DMS53 treated with DMSO at 0.1 percent for 48 hours (cell line): ENCODE results near the gene CD68.
"Not testable (repeated sequence)": the region's sequence is repeated elsewhere in the genome, so short reads cannot be mapped to it uniquely, and the experiment has no call there.

ENCODE experiments used
- DNase-seq: peaks from one replicate; lab custom pipeline; 2025; ENCODE audit not compliant: unreplicated experiment; lab: John Stamatoyannopoulos, UW

CD68 gene

GRCh38 chr17:7580604-7581575, 1.5 kb downstream of the CD68 start:
- no peak for DNase-seq

GRCh38 chr17:7582396-7583252, 3.2 kb downstream of the CD68 start:
- DNase-seq, result no peak

DNA sequence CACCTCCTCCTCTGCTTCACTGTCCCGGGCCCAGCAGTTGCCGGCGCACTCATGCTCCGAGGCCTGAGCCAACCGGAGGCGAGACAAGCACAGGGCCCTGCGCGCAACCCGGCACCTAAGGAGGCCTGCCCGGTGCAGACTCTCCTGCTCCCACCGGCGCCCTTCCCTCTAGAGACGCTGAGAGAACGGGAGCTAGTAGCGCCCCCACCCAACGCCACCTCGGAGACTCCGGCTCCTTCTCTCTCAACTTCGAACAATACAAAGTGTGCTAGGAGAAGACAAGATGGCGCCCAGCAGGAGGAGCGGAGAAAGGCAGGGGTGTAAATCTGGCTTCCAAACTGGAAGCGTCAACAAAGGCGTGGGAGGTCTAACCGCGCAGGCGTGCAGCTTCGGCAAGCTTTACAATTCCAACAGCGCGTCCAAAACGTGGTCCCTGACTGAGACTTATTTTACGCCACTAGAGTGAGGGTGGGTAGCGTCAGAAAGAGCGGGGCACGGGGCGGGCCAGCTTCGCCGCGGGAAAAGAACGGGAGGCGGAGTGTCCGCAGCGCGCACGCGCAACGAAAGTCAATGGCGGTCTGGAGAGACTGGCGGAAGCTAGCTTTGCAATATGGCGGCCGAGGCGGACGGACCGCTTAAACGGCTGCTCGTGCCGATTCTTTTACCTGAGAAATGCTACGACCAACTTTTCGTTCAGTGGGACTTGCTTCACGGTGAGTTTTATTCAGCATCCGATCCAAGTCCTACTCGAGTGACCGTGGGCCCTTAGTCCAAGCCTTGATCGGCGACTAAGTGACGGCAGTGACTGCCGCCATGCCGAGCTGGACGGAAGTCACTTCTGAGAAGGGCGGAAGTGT, 4.0 kb downstream of the CD68 start, which contains the start of gene MPDU1:
Gene MPDU1, plus strand, starts transcription at position 600 of the 857 bp plus-strand sequence. Its CDS starts 11 bp downstream, at position 611.
- DNase-seq, result peak; percentile 98

DNA sequence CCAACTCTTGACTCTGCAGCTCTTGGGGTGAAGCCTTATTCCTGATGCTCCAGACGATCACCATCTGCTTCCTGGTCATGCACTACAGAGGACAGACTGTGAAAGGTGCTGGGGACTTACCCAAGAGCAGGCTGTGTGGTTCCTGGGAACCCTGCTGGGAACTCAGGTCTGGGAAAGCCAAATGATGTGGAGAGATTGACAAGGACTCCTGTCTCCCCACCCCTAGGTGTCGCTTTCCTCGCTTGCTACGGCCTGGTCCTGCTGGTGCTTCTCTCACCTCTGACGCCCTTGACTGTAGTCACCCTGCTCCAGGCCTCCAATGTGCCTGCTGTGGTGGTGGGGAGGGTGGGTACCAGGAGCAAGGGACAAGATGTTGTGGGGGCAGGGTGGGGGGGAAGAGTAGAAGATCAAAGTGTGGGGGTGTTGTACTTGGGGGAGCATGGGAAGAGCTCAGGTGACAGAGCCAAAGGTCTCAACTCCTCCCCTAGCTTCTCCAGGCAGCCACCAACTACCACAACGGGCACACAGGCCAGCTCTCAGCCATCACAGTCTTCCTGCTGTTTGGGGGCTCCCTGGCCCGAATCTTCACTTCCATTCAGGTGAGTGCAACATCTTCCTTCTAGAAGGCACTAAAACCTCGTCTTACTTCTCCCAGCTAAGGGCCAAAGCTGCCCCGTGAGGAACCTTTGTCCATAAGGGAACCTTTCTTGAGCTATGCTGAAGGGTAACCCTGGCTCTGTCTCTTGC, 7.4 kb downstream of the CD68 start:
- DNase-seq, result no peak

- DNase-seq, result no peak
Measured at GRCh38 chr17:7587420-7588151, 8.1 kb downstream of the CD68 start.

GRCh38 chr17:7588553-7589203, 9.2 kb downstream of the CD68 start:
- DNase-seq, result no peak

- peak; percentile 89 for DNase-seq
Measured at GRCh38 chr17:7589204-7589868, 9.9 kb downstream of the CD68 start.

GRCh38 chr17:7589891-7590691, 10.7 kb downstream of the CD68 start, which contains the start of gene SOX15:
TSS of gene SOX15 (minus strand) at chr17:7590094. CDS start at chr17:7589676, 418 bp downstream.
- DNase-seq, result no peak

DNA sequence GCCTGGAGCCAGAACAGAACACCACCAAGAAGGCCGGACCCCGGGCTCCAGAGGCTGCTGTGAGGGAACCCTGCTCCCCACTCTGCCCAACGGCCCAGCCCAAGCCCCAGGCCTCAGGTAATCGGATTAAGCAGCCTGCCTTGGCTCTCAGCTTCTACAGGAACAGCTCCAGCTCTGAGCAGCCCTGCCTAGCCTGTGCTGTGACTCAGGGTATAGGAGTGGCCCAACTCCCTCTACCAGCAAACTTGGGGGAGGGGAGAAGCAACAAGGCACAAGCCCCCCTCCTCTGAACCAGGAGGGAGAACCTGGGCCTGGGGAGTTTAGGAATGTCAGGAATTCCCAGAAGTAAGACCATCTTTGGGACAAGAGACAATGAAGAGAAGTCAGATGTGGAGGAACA, 11.3 kb downstream of the CD68 start:
- DNase-seq, result no peak

DNA sequence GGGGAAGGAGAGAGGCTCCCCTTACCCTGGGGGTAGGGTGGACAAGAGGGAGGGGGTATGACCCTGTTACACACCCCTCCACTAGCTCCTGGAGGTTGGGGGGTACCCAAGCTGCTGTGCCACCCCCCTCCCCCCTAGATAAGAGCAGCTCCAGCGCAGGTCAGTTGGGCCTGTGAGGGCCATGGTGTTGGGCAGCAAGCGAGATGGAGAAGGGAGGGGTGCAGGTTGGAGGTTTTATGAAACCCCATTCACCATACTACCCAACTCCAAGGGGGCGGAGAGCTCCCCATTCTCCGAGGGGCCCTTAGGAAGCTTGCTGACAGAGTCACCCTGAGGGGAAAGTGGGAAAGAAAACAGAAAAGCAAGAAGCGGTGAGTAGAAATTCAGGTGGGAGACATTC, 12.2 kb downstream of the CD68 start:
- no peak for DNase-seq

- no peak for DNase-seq
Measured at GRCh38 chr17:7592422-7593021, 13.1 kb downstream of the CD68 start.

- no peak for DNase-seq
Measured at GRCh38 chr17:7593296-7593695, 13.9 kb downstream of the CD68 start.

- not testable (repeated sequence) for DNase-seq
Measured at GRCh38 chr17:7597561-7597960, 18.1 kb downstream of the CD68 start.

- no peak for DNase-seq
Measured at GRCh38 chr17:7606280-7606679, 26.8 kb downstream of the CD68 start.

- DNase-seq, result no peak
Measured at GRCh38 chr17:7610641-7611040, 31.2 kb downstream of the CD68 start.

- DNase-seq, result no peak
Measured at GRCh38 chr17:7611635-7612293, 32.3 kb downstream of the CD68 start.

- DNase-seq, result no peak
Measured at GRCh38 chr17:7612294-7612640, 32.8 kb downstream of the CD68 start.
